Adrenal gland (tissue), 5 donors: ENCODE measurements around the gene SAMD5.

ENCODE experiments used
- CTCF ChIP-seq, 6 experiments: fragments of 450-650 bp in 4 of 6; fragments of 200-600 bp in 2 of 6; sonication (generic) in 1 of 6; IDR thresholded peaks; 1 replicate in 5 of 6; 2 replicates in 1 of 6; pipeline versions ENCODE4 v1.5.1 to v1.8.0; 2016 to 2021; ENCODE audit warnings: antibody characterized with exemption in 6 of 6, mild to moderate bottlenecking in 2 of 6, moderate library complexity in 1 of 6
- POLR2A ChIP-seq, 2 donors: fragments of 450-650 bp; IDR thresholded peaks; one replicate each; pipeline ENCODE4 v1.6.1; 2017; ENCODE audit warnings: antibody characterized with exemption in 2 of 2, mild to moderate bottlenecking in 2 of 2, moderate library complexity in 1 of 2
- donor health status: DM: no; HTN: no; CAD: no.

GRCh38 chr6:147569788-147570187 is 61.3 kb downstream of the SAMD5 start:
- TF ChIP-seq CTCF (IDR thresholded peaks at IDR 0.05) (no peak), POLR2A (IDR thresholded peaks at IDR 0.05) (no peak)
